Caki2 (cell line): Measurements from ENCODE around the gene CABP5. TPM values are rescaled to one million over a fixed set of nuclear protein-coding genes. Genes with fewer than 3 reads are reported as not detected.

ENCODE experiments used
- DNase-seq: peaks from one replicate; pipeline ENCODE4 v3.0.0-alpha.2; 2015; ENCODE audit warnings: low read depth
- in situ Hi-C: cut with HindIII; loops from 2 replicates; pipeline ENCODE4 v1.10.0; 2016; ENCODE audit warnings: low sequenced_read_pairs, low pct_unique_long_range_greater_than_20kb, mixed read lengths
- total RNA-seq: library from RNA; depleted of rRNA; stranded (reverse); fragments of >200 nt; shearing (Covaris generic); gene quantifications from 2 replicates; pipeline ENCODE4 v1.2.3, GENCODE V29; 2014; ENCODE audit warnings: low replicate concordance

CABP5 gene
- total RNA-seq, 1 experiment from 2014 or later = not detected

DNA sequence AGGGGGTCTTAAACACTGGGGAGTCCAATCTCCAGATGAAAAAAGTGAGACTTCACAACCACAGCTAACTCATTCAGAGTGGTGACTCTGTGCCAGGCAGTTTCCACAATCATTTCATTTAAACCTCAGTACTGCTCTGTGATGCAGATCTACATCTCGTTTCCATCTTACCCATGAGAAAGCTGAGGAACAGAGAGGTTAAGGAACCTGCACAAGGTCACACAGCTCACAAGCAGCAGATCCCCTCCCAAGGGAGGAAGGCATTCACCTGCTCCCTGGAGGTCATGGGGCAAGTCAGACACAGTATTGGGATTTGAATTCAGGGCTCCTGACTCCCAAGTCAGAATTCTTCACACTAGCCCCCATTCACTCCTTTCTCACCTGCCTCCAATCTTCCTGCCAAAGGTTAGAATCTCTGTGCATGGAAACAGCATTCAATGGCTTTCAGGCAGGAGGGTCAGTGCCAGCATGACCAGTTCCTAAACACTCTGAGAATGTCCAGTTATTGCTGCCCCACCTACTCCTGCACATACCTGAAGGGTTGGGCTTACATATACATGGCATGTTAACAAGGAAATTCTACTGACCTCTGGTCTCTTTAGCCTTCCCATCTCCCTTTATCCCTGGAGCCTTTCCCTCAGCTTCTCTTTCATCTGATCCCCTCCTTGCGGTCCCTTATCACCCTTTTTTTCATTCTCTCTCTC is 1.9 kb downstream of the CABP5 start:
- no peak for DNase-seq
- in situ Hi-C loops = no loop called here

GRCh38 chr19:48036765-48037164 is 7.1 kb downstream of the CABP5 start:
- no peak for DNase-seq
- in situ Hi-C loops = no loop called here

- DNase-seq = no peak
- in situ Hi-C loops = no loop called here
These were observed 10.3 kb downstream of the CABP5 start for GRCh38 chr19:48033604-48034003.

GRCh38 chr19:48030073-48030472 is 13.8 kb downstream of the CABP5 start:
- in situ Hi-C loops = no loop called here
- no peak for DNase-seq

DNA sequence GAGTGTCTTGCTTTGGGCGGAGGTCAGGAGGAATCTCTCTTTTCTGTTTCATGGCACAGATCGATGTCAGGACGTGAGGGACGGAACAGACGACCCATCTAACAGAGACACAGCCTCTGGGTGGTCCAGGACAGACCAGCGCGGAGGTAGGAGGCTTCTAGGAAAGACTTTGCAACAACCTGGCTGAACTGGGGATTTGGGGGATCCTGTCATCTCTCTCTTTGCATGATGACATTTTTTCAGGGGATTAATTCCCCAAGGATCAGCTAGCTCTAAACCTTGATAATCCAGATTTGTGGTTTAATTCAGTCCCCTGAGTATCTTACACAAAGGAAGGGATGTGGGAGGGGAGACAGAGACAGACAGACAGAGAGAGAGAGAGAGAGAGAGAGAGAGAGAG is 14.4 kb downstream of the CABP5 start:
- in situ Hi-C loops = no loop called here

GRCh38 chr19:48025480-48025879 is 18.4 kb downstream of the CABP5 start:
- DNase-seq = no peak
- in situ Hi-C loops = no loop called here

More for the DNA sequence above, 14.4 kb downstream of the CABP5 start:
- DNase-seq = no peak

DNA sequence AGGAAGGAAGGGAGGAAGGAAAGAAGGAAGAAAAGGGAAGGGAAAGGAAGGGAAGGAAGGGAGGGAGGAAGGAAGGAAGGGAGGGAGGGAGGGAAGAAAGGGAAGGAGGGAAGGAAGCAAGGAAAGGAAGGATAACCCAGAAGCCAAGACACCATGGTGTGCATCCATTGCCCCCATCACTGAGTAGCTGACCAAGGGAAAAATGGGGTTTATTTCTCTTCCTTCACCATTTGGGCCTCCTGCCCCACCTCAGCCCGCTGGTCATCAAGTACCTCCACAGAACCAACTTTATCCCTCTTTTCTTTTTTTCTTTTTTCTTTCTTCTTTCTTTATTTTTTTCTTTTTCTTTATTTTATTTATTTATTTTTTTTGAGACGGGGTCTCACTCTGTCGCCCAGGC is 20.4 kb downstream of the CABP5 start:
- no peak for DNase-seq
- in situ Hi-C loops = no loop called here

- in situ Hi-C loops = no loop called here
- DNase-seq = no peak
These were observed 20.9 kb downstream of the CABP5 start for GRCh38 chr19:48023011-48023410.

- in situ Hi-C loops = no loop called here
- DNase-seq = no peak
These were observed 23.2 kb downstream of the CABP5 start for GRCh38 chr19:48020686-48021085.

GRCh38 chr19:48010932-48011758 is 32.7 kb downstream of the CABP5 start:
- in situ Hi-C loops = no loop called here
- DNase-seq = no peak

- DNase-seq = no peak
- in situ Hi-C loops = no loop called here
These were observed 37.1 kb downstream of the CABP5 start for GRCh38 chr19:48006762-48007161.

- no peak for DNase-seq
- in situ Hi-C loops = no loop called here
These were observed 39.6 kb downstream of the CABP5 start for GRCh38 chr19:48004236-48004635.

DNA sequence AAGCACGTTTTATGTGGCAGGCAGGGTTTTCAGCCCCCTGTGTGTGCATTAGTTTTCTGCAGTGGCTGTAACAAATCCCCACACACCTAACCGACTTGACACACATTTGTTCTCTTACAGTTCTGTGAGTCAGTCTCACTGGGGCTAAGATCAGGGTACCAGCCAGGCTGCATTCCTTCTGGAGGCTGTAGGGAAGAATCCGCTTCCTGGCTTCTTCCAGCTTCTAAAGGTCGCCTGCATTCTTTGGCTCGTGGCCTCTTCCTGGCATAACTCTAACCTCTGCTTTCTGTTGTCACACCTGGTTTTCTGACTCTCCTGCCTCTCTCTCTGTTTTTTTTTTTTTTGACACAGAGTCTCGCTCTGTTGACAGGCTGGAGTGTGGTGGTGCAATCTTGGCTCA is 43.0 kb downstream of the CABP5 start:
- in situ Hi-C loops = no loop called here

GRCh38 chr19:47998800-47999199 is 45.1 kb downstream of the CABP5 start:
- no peak for DNase-seq
- in situ Hi-C loops = no loop called here

More for the DNA sequence above, 43.0 kb downstream of the CABP5 start:
- no peak for DNase-seq

- DNase-seq = no peak
- in situ Hi-C loops = no loop called here
These were observed 47.6 kb downstream of the CABP5 start for GRCh38 chr19:47996230-47996727.

GRCh38 chr19:47994209-47994802 is 49.6 kb downstream of the CABP5 start, which contains the start of gene ELSPBP1:
TSS of gene ELSPBP1 (plus strand) at chr19:47994632. CDS start at chr19:48008668, 14,036 bp downstream.
- peak; percentile 30 for DNase-seq
- in situ Hi-C loops = no loop called here

DNA sequence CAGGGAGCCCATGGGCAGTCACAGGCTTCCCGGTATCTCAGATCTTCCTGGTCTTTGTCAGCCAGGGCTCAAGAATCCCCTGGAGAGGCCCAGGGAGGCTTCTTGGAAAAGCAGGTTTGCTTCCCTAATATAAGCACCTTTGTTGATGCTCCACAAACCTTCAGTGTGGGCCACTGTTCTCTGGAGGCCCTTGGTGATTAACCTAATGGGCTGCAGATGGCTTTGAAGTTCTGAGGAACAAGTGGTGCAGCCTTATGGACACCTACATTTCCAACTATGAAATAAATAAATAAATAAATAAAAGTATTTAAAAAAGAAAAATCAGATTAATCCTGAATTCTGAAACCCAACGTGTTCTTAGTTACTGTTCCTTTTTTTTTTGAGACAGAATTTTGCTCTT is 51.8 kb downstream of the CABP5 start, which contains the start of gene BSPH1:
TSS of gene BSPH1 (minus strand) at position 101 of the 400 bp plus-strand sequence. CDS start at position 12, 89 bp downstream.
- in situ Hi-C loops = no loop called here
- no peak for DNase-seq

DNA sequence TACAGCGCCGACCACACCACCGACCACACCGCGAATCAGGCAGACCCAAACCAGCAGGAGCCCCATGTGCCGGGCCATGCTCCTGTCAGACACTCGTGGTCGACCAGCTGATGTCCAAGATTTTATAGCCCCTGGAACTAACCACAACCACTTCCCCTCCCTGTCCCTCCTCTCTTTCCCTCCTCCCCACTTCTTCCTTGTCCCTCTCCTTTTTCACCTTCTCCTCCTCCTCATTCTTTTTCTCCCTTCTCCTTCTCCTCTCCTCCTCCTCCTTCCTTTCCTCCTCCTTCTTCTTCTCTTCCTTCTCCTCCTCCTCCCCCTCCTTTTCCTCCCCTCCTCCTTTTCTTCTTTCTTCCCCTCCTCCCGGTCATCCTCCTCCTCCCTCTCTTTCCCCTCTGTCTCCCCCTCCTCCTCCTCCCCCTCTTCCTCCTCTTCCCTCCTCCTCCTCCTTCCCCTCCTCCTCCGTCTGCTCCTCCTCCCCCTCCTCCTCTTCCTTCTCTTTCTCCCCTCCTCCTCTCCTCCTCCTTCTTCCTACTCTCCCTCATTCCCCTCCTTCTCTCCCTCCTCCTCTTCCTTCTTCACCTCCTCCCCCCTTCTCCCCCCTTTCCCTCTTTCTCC is 52.6 kb downstream of the CABP5 start:
- in situ Hi-C loops = no loop called here
- DNase-seq = no peak
